Right hindlimb (tissue), 1 donor: ENCODE data around the gene CLMN.

ENCODE experiments used
- DNase-seq: peaks from one replicate; pipeline ENCODE4 v3.0.0-alpha.2; 2018

CLMN gene

DNA sequence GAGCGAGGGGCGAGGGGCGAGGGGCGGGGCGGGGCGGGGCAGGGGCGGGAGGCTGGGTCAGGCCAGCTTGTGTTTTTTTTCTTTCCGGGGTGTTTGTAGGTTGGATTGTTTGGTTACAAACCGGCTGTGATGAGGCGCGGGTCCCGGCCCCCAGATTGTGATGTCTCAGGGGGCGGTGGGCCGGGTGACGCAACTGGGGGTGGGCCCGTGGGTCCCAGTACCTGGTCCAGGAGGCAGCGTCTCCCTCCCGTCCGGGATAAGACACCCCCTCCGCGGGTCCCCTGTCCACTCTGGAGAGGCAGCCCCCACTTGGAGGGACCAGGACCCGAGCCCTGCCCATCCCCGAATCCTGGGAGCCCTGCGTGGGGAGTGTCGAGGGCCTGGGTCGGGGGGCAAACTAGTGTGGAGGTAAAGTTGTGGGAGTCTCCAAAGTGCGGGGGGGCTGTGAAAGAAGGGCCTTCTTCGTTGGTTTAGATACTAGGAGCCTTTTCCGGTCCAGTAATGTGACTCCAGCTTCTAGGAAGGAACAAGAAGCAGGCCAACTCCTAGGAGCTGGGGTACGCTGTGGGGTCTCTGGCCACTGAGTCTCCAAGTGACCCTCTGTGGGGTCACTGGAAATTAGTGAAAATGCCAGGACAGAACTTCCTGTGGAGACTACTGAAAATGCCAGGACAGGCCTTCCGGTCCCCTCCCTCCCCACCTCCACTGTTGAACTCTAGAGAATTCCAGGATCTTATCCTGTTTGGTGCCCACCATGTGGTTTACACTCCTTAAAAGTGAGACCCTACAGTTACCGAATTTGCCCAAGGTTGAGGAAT is 579 bp upstream of the CLMN start:
- DNase-seq = peak; percentile 45

GRCh38 chr14:95318399-95319311 is 1.1 kb downstream of the CLMN start:
- no peak for DNase-seq

GRCh38 chr14:95317817-95318343 is 1.8 kb downstream of the CLMN start:
- DNase-seq = no peak

DNA sequence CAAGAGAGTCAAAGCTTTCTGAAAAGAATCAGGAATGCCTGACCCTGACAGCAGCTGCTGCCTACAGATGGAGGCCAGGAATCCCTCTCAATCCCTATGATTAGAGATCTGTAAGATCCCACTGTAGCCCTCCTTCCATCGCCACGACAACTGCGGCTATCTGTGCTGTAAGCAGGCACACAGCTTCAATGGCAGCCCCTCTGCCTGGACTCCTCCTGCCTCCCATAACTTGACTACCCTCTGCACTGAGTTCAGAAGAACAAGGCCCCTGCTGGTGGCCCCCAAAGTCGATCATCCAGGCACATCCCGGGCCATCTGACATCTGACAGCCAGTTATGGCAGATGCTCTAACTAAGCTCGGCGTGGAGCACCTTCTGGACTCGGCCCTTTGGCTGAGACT is 2.9 kb downstream of the CLMN start:
- peak; percentile 47 for DNase-seq

DNA sequence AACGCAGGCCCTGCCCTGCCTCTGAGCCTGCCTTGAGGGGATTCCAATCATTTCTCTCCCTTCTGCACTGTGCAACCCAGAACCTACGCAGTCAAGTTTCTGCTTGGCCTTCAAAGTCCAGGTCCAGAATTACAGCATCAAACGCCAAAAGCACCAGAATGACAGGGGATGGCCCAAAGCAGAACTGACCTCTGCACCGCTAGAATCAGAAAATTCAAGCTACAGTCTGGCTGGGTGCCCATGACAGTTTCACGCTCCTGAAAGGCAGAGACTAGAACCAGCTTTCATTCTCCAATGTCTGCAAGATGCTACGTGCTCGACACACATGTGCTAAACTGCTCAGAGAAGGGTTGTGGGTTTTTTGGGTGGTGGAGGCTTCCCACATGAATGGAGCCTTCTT is 4.1 kb downstream of the CLMN start:
- DNase-seq = no peak

- no peak for DNase-seq
Observed at GRCh38 chr14:95315156-95315555, 4.6 kb downstream of the CLMN start.

DNA sequence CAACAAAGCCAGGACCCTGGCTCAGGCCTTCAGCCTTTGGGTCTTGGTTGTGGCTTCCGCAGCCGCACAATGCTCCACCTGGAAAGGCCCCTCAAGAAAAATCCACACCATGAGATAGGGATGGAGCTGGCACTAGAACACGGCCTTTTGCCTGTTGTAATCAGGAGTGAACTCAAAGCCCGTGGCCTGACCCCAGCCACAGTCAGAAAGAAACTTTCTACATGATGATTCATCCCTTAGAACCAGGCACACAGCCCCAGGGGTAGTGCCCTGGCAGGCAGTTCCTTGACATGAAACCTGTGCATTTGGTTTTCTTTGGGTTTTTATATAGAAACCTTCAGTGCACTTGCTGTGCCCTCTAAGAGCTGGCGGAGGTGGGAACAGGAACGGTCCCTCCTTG is 5.1 kb downstream of the CLMN start:
- no peak for DNase-seq

GRCh38 chr14:95313707-95314106 is 6.0 kb downstream of the CLMN start:
- peak; percentile 39 for DNase-seq

- DNase-seq = no peak
Observed at GRCh38 chr14:95313190-95313589, 6.5 kb downstream of the CLMN start.

- no peak for DNase-seq
Observed at GRCh38 chr14:95312311-95312710, 7.4 kb downstream of the CLMN start.

DNA sequence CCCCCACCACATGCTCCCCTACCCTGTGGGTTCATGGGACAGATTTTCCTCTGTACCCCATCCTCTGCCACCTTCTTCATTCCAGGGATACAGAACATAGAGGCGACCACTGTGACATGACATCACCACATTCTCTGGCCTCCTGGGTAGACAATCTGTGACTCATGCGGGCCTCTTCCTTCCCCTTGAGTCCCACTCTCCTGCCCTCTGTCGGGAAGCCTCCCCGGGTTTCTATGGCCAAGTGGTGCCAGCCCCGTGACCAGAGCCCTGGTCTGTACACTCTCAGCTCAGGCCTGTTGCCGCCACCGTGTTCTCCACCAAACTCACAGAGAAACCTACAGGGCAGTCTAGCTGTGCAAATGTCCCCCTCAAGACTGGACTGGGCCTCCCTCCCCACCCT is 8.0 kb downstream of the CLMN start:
- no peak for DNase-seq

DNA sequence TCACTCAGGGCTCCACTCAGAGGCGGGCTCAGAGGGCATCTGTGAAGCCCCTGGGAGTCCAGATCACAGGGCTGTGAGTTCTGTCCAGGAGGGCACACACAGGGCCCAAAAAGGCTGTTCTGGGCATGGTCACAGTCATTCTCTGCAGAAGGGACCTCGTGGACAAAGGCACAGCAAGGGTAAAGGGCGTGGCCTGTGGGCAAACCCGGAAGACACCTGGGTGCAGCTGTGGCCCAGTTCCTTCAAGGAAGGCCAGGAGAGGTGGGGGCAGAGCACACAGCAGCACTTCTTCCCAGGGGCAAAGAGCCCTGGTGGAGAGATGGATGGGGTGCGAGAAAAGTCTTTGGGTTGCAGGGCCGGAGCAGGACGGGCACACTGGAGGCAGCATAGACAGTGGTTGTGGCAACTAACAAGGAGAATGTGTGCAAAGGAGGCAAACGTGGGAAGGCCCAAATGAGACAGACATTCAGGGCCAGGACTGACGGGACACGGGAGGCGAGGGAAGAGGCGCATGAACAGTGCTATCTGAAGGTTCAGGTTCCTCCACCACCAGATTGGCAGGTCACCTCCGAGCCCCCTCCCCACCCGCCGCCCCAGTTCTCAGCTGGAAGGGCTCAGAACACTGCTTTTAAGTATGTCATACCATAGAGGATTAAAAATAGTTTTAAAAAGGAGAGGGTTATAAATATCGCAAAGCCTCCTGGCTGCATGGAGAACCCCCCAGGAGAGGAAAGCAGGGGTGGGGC is 8.9 kb downstream of the CLMN start:
- no peak for DNase-seq

DNA sequence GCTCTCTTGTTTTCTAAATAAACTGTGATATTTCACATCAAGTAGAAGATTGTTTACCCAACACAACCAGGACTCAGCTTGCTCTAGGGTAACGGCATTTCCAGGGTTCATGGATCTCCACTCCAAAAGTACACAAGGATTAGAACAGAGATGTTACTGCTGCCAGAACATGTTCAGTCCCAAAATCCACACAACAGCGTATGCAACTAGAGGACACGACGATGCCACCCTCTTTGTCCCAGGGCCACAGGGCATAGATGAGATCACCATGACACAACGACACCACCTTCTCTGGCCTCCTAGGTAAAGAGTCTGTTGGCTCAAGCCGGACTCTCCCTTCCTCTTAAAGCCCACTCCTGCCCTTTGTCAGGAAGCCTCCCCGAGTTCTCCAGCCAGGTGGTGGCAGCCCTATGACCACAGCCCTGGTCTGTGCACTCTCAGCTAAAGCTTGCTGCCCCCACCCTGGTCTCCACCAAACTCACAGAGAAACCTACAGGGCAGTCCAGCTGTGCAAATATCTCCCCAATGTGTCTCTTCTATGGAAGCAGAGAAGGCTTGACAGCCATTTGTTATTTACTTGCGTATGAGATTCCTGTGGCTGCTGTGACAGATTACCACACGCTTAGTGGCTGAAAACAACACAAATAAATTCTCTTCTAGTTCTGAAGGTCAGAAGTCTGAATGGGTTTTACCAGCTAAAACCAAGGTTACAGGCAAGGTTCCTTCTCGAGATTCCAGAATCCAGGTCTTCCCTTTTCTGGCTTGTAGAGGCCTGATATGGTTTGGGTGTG is 10.3 kb downstream of the CLMN start:
- no peak for DNase-seq

DNA sequence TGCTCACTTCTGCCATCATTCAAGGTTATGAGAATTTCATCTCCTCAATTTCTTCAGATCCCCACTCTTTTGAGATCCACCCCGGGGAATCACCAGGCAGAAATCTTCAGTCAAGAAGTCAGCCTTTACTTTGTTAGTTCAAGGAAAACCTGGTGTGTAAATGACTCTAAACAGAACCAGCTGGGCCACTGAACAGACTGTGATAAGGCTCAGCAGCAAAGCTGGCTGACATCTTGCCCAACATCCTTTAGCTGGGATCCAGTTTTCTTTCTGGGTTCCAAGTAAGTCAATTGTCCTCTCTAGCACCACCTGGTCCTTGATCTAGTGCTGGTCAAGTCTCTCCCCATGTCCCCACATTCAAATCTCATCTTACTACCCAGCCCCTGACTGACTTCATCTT is 11.6 kb downstream of the CLMN start:
- no peak for DNase-seq

GRCh38 chr14:95307402-95308041 is 12.2 kb downstream of the CLMN start:
- DNase-seq = no peak

DNA sequence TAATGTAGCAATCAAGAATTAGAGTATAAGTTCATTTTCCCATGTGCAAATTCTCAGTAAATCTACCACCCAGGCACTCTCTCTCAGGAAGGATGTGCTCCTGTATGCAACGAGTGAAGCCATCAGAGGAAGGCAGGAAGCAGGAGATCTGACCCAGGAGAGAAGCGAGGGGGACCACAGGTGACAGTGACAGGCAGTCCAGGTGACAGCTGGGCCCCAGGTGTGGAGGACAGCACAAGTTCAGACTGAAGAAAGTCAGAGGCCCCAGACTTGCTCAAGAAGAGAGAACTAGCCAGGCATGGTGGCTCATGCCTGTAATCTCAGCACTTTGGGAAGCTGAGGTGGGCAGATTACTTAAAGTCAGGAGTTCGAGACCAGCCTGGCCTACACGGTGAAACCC is 13.8 kb downstream of the CLMN start:
- no peak for DNase-seq

GRCh38 chr14:95305145-95305544 is 14.6 kb downstream of the CLMN start:
- DNase-seq = no peak

GRCh38 chr14:95304342-95304741 is 15.4 kb downstream of the CLMN start:
- no peak for DNase-seq

- DNase-seq = no peak
Observed at GRCh38 chr14:95303552-95303951, 16.2 kb downstream of the CLMN start.

DNA sequence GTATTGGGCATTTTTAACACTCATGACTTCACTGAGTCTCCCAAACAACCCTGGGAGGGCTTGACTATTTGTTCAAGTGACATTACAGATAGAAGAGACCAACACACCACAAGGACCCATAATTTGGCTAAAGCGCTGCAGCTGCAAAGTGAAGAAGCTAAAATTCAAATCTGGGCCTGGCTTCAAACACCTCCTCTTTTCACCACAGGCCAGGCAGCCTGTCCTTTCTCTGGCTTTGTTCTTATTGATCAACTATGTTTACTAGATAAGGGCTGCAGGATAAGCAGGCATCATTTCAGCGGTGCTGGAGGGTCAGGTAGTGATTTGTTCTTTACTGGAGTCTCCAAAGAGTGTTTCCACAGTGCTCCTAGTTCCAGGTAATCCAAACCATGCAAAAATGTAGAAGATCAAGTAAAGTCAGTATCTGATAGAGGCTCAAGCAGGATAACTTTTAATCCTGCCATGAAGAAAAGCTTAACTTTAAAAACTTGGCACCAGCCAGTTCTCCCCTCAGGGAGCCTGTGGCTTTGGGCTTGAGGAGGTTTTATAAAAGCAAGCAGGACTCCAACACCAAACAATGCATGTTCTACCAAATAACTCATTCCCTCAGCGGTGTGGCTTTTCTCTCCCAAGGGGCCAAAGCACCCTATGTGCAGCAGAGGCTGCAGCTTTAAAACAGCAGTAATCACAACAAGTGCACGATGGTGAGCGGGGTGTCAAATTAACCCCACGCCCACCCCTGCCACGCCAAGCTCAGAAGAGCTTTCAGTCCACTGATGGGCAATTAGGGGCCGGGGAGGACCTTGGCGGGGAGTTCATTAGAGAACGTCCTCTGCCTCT is 16.8 kb downstream of the CLMN start:
- no peak for DNase-seq
